ENCODE results near the gene SPATA9.

DNA sequence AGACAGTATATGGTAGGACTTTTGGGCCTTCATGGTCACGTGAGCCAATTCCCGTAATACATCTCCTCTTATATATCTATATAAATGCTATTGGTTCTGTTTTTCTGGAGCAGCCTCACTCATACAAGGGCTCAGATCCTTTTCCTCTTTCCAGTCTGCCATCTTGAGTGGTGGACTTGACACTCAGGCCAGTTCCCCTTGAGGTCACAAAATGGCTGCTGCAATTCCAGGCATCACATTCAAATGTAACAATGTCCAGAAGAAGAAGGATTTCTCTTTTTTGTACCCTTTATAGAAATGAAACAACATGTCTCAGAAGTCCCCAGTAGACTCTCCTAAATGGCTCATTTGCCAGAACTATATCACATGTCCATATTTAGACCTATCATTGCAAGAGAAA is 58.4 kb downstream of the SPATA9 start:
- TF ChIP-seq CTCF (conservative IDR thresholded peaks at IDR 0.05; ENCODE audit: low read length), result no peak
- TF ChIP-seq EZH2phosphoT487 (IDR thresholded peaks at IDR 0.05; ENCODE audit: borderline replicate concordance, low read depth, low read length), result no peak
